Ishikawa (cell line): ENCODE measurements around the gene DQX1.

Experiments used
- EGR1 ChIP-seq: IDR thresholded peaks from 2 replicates; pipeline ENCODE4 v1.6.1; 2012
- EP300 ChIP-seq: IDR thresholded peaks from 2 replicates; pipeline ENCODE4 v1.6.1; 2012; ENCODE audit warnings: borderline replicate concordance
- REST ChIP-seq: IDR thresholded peaks from 2 replicates; pipeline ENCODE4 v1.6.1; 2012; ENCODE audit warnings: low read depth, mild to moderate bottlenecking
- TAF1 ChIP-seq: IDR thresholded peaks from 2 replicates; pipeline ENCODE4 v1.6.1; 2012; ENCODE audit warnings: low read depth, mild to moderate bottlenecking

GRCh38 chr2:74533464-74533863 lies 7.4 kb upstream of the DQX1 start:
- TF ChIP-seq REST (no peak), EGR1 (no peak), EP300 (no peak), TAF1 (no peak)
